Measurements from ENCODE around the gene HDAC9.

GRCh38 chr7:19009936-19010280 is 514.4 kb downstream of the HDAC9 start:
- TF ChIP-seq CTCF (IDR thresholded peaks at IDR 0.05) (no peak), POLR2A (IDR thresholded peaks at IDR 0.05) (no peak)
